HCT116 (cell line): Measurements from ENCODE around the gene KCNH2. TPM values are rescaled to one million over a fixed set of nuclear protein-coding genes. Genes with fewer than 3 reads are reported as not detected.
A peak's percentile ranks its signal among the peaks of the same experiment; 100 is the strongest.

ENCODE experiments used
- ATAC-seq: fragments of 200-7000 bp; cut with Tn5 transposase; 2 replicates; pipeline ENCODE4 v1.9.1; 2020; ENCODE audit warnings: mild to moderate bottlenecking, moderate library complexity
- BruUV-seq: library from RNA; stranded (reverse); fragments of 400-500 nt; replicated peaks from 2 replicates; lab custom pipeline; 2021; lab: Mats Ljungman, UMichigan
- CTCF ChIA-PET: fragments of 300-600 bp; sonication (Branson Sonifier 250); formaldehyde crosslinking; loops from one replicate; lab custom pipeline; 2021; ENCODE audit warnings: antibody characterized with exemption; lab: Charles Lee
- POLR2A ChIA-PET: fragments of 300-600, 350-600 bp; sonication (Branson Sonifier 250); formaldehyde crosslinking; loops from one replicate; lab custom pipeline; 2021; ENCODE audit warnings: antibody characterized with exemption; lab: Charles Lee
- RAD21 ChIA-PET, 2 experiments: fragments of 300-600 bp; sonication (Branson Sonifier 250); formaldehyde crosslinking; loops; one replicate each; lab custom pipeline; 2023; ENCODE audit warnings: low total read pairs in 2 of 2; ENCODE audit not compliant: uncharacterized antibody in 2 of 2, unreplicated experiment in 2 of 2, low non-redundant PET in 1 of 2; lab: Charles Lee
- DNase-seq: peaks from one replicate; pipeline ENCODE4 v3.0.0-alpha.2; 2010; ENCODE audit warnings: low read depth, low spot score
- H2AFZ ChIP-seq: fragments of 200-600 bp; shearing (Covaris generic), sonication (generic); 2 replicates; pipeline ENCODE4 v1.6.1; 2017; ENCODE audit warnings: low read depth, mixed run types, mixed read lengths, antibody characterized with exemption, low read length; ENCODE audit not compliant: poor library complexity, severe bottlenecking
- H3K27ac ChIP-seq: 2 replicates; pipeline ENCODE4 v1.5.1; 2012; ENCODE audit warnings: low read depth, low read length
- H3K27me3 ChIP-seq: fragments of 200-600 bp; sonication (generic); 2 replicates; pipeline ENCODE4 v1.6.1; 2016; ENCODE audit warnings: mixed run types, low read length, mixed read lengths; ENCODE audit not compliant: insufficient read depth
- H3K36me3 ChIP-seq, 2 experiments: fragments of 200-500 bp in 1 of 2; fragments of 200-600 bp in 1 of 2; sonication (Bioruptor generic) in 1 of 2; sonication (generic) in 1 of 2; 2 replicates each; pipeline versions ENCODE4 v1.5.1 to v1.6.1; 2014 to 2016; ENCODE audit warnings: low read length in 2 of 2, inconsistent platforms in 1 of 2, mixed read lengths in 1 of 2, mixed run types in 1 of 2; ENCODE audit not compliant: insufficient read depth in 2 of 2, control insufficient read depth in 1 of 2
- H3K4me1 ChIP-seq, 2 experiments: fragments of 200-600 bp in 1 of 2; sonication (generic) in 1 of 2; 2 replicates each; pipeline versions ENCODE4 v1.5.1 to v1.6.1; 2012 to 2017; ENCODE audit warnings: low read length in 2 of 2, inconsistent platforms in 1 of 2, mild to moderate bottlenecking in 1 of 2, mixed read lengths in 1 of 2, mixed run types in 1 of 2, moderate library complexity in 1 of 2; ENCODE audit not compliant: insufficient read depth in 2 of 2, control insufficient read depth in 1 of 2
- H3K4me2 ChIP-seq: fragments of 200-600 bp; sonication (generic); 2 replicates; pipeline ENCODE4 v1.6.1; 2017; ENCODE audit warnings: mixed run types, low read length, mixed read lengths
- H3K4me3 ChIP-seq, 2 experiments: fragments of 200-600 bp in 1 of 2; sonication (generic) in 1 of 2; replicated peaks in 1 of 2; 2 replicates each; pipeline ENCODE4 v1.5.1; 2011 to 2016; ENCODE audit warnings: low read length in 2 of 2, control low read depth in 1 of 2, low read depth in 1 of 2, mild to moderate bottlenecking in 1 of 2, mixed read lengths in 1 of 2, mixed run types in 1 of 2
- H3K79me2 ChIP-seq: fragments of 200-600 bp; sonication (generic); 2 replicates; pipeline ENCODE4 v1.6.1; 2017; ENCODE audit warnings: mild to moderate bottlenecking, mixed run types, low read length, moderate library complexity, mixed read lengths; ENCODE audit not compliant: insufficient read depth
- H3K9ac ChIP-seq: fragments of 200-600 bp; sonication (generic); 2 replicates; pipeline ENCODE4 v1.6.1; 2016; ENCODE audit warnings: low read length, mixed read lengths
- H3K9me2 ChIP-seq: fragments of 200-600 bp; sonication (generic), shearing (Covaris generic); 2 replicates; pipeline ENCODE4 v1.6.1; 2017; ENCODE audit warnings: mixed run types, mild to moderate bottlenecking, moderate library complexity; ENCODE audit not compliant: insufficient read depth
- H3K9me3 ChIP-seq, 2 experiments: fragments of 200-500 bp in 1 of 2; fragments of 200-600 bp in 1 of 2; sonication (Bioruptor generic) in 1 of 2; sonication (generic) in 1 of 2; 2 replicates each; pipeline ENCODE4 v1.6.1; 2014 to 2017; ENCODE audit warnings: low read length in 2 of 2, mixed read lengths in 2 of 2, inconsistent platforms in 1 of 2, low read depth in 1 of 2, mild to moderate bottlenecking in 1 of 2, mixed run types in 1 of 2, moderate library complexity in 1 of 2; ENCODE audit not compliant: control insufficient read depth in 1 of 2, insufficient read depth in 1 of 2
- H4K20me1 ChIP-seq: fragments of 200-600 bp; sonication (generic), shearing (Covaris generic); 2 replicates; pipeline ENCODE4 v1.6.1; 2017; ENCODE audit warnings: mixed run types, mild to moderate bottlenecking, moderate library complexity; ENCODE audit not compliant: insufficient read depth
- CEBPB ChIP-seq: IDR thresholded peaks from 2 replicates; pipeline ENCODE4 v1.6.1; 2012; ENCODE audit warnings: low read depth
- EGR1 ChIP-seq: IDR thresholded peaks from 2 replicates; pipeline ENCODE4 v1.6.1; 2012; ENCODE audit warnings: low read depth
- ELF1 ChIP-seq: IDR thresholded peaks from 2 replicates; pipeline ENCODE4 v1.6.1; 2012; ENCODE audit warnings: low read depth, borderline replicate concordance
- EZH2 ChIP-seq: fragments of 200-600 bp; sonication (generic); IDR thresholded peaks from 2 replicates; pipeline ENCODE4 v1.6.1; 2017; ENCODE audit warnings: antibody characterized with exemption, mixed run types
- EZH2phosphoT487 ChIP-seq: fragments of 200-600 bp; IDR thresholded peaks from 2 replicates; pipeline ENCODE4 v1.6.1; 2018; ENCODE audit warnings: antibody characterized with exemption, borderline replicate concordance
- FOSL1 ChIP-seq: IDR thresholded peaks from 2 replicates; pipeline ENCODE4 v1.6.1; 2012; ENCODE audit warnings: low read depth
- POLR2AphosphoS5 ChIP-seq: IDR thresholded peaks from 2 replicates; pipeline ENCODE4 v1.6.1; 2011; ENCODE audit warnings: mild to moderate bottlenecking, low read depth, low read length, moderate library complexity
- RAD21 ChIP-seq: IDR thresholded peaks from 2 replicates; pipeline ENCODE4 v1.6.1; 2012; ENCODE audit warnings: low read depth, mild to moderate bottlenecking
- SIN3A ChIP-seq: IDR thresholded peaks from 2 replicates; pipeline ENCODE4 v1.6.1; 2012; ENCODE audit warnings: low read depth
- TCF7L2 ChIP-seq: IDR thresholded peaks from 2 replicates; pipeline ENCODE4 v1.7.0; 2011; ENCODE audit warnings: borderline replicate concordance, inconsistent platforms; ENCODE audit not compliant: insufficient read depth, insufficient read length; ENCODE audit errors: extremely low read depth
- ZFX ChIP-seq: fragments of 450-650 bp; IDR thresholded peaks from 2 replicates; pipeline ENCODE4 v1.6.1; 2017
- intact Hi-C: fragments of 100-400 bp; cut with micrococcal nuclease; formaldehyde crosslinking; loops from 2 replicates; pipeline ENCODE4 v1.10.0; 2022
- total RNA-seq: library from RNA; stranded (reverse); gene quantifications from one replicate; pipeline ENCODE4 v1.2.1, GENCODE V29; 2021; ENCODE audit not compliant: unreplicated experiment

Gene KCNH2
- total RNA-seq, 1 experiment from 2014 or later, result 9.7 TPM

DNA sequence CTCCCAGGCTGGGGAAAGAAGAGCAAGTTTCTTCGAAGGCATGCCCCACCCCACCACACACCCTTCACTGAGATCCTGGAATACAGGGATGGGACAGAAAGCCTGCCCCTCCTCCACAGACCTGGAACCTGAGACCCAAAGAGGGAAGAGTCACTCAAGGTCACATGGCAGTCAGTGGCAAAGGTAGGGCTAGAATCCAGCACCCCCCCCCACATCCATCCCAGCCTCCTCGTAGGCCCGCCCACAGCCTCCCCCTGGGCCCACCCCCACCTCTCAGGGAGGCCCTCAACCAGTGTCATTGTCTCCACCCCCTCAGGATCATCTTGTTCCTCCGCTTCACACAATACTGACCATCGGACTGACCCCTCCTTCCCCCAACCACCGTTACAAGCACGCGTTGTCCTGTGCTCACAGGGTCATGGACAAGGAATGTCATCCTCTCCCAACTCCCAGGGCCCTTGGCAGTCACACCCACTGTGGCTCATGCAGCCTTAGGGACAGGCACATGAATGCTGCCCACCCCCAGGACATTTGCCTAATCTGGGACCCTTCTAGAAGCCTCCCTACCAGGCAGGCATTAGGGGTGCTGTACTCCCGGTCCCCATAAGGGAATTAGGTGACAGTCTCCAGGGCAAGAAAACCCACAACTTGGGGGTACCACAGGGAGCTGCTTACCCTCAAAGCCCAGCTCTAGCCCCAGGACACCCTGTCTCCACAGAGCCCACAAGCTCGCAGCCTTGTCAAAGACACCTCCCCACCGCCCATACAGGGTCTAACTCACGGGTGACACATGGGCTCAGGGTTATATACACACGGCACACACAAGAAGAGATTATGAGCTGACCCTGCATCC, 1.4 kb downstream of the KCNH2 start:
- H3K9me3 ChIP-seq, result no peaks in the 10 kb centered on the region
- peak overlapping the region; percentile 92 for H3K4me2 ChIP-seq
- H3K36me3 ChIP-seq, result no peaks in the 10 kb centered on the region
- ATAC-seq, result no peak
- H3K9me2 ChIP-seq, result no peaks in the 10 kb centered on the region
- TF ChIP-seq EGR1 (no peak), POLR2AphosphoS5 (0 out of 2 replicates have a peak, but pooled peaks have one; percentile 22), EZH2 (no peak), CEBPB (no peak), EZH2phosphoT487 (no peak)
- TF ChIP-seq, all 23 proteins: peak for 1
- Histone ChIP-seq H3K27me3 (peaks cover 22% of the 10 kb centered on the region; the same call in 1 of the 2 replicates), H4K20me1 (no peaks in the 10 kb centered on the region), H3K79me2 (0 out of 2 replicates have a peak, but pooled peaks cover 2% of the 10 kb centered on the region), H3K27ac (peak overlapping the region; percentile 81), H3K4me1 (peaks cover 34 to 51% of the 10 kb centered on the region in 2 experiments), H3K9ac (peak overlapping the region; percentile 46), H3K4me3 (peak overlapping the region; percentile 42 to 75), H2AFZ (no peak overlapping the region)
- DNase-seq, result no peak
- no TSS peak for BruUV-seq
- CTCF ChIA-PET, result interaction anchor here (0.7 to 1.7 kb wide), 4 partner anchors 12 to 41 kb away, joined by 3 to 5 read pairs (median 4); no protein-coding TSS in a partner anchor
- RAD21 ChIA-PET, result no interaction called here
- intact Hi-C loops, result no loop called here
- POLR2A ChIA-PET, result interaction anchor here (1.2 kb wide), 1 partner anchor 52 kb away, joined by 3 read pairs; the partner anchor contains the start of gene ABCB8

DNA sequence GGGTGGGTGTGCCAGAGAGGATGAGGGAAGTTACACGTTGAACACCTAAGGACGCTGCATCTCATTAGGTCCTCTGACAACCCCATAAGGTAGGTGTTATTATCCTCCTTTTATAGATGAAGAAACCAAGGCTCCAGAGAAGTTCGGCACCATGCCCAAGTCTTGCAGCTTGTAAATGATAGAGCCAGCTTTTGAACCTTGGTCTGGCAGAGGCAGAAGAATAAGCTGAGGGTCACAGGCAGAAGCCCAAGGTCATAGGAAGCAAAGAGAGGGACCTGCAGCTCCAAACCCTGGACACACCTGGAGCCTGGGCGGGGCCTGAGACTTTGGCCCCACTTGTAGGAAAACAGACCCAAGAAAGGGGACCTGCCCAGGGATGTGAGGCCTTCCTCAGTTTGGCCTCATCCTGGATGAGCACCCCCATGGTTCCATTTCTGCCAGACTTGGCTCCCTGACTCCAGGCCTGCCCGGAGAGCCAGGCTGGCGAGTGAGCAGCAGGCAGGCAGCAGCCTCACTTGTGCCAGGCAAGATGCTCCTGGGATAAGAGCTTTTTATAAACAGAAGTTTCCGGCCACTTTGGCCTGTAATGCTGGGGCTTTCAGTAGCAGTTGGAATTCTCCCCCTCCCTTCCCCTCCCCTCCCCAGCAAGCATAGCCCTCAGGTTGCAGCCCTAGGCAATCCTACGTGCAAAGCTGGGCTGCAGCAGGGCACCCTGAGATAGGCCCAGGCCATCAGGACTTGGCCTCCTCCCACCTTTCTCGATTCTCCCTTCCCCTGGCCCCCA, 2.4 kb downstream of the KCNH2 start:
- Histone ChIP-seq H3K9ac (peak overlapping the region; percentile 65), H3K79me2 (0 out of 2 replicates have a peak, but pooled peaks cover 2% of the 10 kb centered on the region), H3K4me1 (peaks cover 34 to 51% of the 10 kb centered on the region in 2 experiments), H3K4me3 (peak overlapping the region; percentile 67 to 75), H3K36me3 (no peaks in the 10 kb centered on the region), H2AFZ (no peak overlapping the region), H3K9me2 (no peaks in the 10 kb centered on the region), H3K27me3 (peaks cover 12% of the 10 kb centered on the region; the same call in 1 of the 2 replicates), H3K4me2 (peak overlapping the region; percentile 92), H3K27ac (peak overlapping the region; percentile 81), H4K20me1 (no peaks in the 10 kb centered on the region), H3K9me3 (no peaks in the 10 kb centered on the region)
- TF ChIP-seq FOSL1 (no peak), SIN3A (no peak), ELF1 (no peak), ZFX (no peak), TCF7L2 (no peak), RAD21 (no peak)
- BruUV-seq, result no TSS peak
- CTCF ChIA-PET, result interaction anchor here (1.2 to 1.7 kb wide), 4 partner anchors 10 to 35 kb away, joined by 4 to 5 read pairs (median 4); no protein-coding TSS in a partner anchor
- no peak for ATAC-seq
- POLR2A ChIA-PET, result interaction anchor here (1.0 kb wide), 1 partner anchor 77 kb away, joined by 4 read pairs; no protein-coding TSS in a partner anchor
- intact Hi-C loops, result no loop called here
- RAD21 ChIA-PET, result no interaction called here
- DNase-seq, result no peak
